ENCODE results near the gene DTD1.

DTD1 gene

DNA sequence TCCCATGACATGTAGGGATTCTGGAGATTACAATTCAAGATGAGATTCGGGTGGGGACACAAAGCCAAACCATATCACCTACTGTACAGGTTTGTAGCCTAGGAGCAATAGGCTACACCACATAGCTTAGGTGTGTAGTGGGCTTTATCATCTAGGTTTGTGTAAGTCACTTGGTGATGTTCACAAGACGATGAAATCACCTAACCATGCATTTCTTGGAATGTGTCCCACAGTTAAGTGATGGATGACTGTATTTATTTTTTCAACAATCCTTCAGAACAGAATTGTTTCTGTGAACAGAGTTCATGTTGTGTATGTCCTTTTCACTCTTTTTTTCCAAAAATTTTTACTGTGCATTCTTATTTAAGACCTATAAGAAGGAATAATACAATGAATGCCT is 76.1 kb downstream of the DTD1 start:
- DNase-seq (ENCODE audit: low read depth in 2 of 2): no peak

DNA sequence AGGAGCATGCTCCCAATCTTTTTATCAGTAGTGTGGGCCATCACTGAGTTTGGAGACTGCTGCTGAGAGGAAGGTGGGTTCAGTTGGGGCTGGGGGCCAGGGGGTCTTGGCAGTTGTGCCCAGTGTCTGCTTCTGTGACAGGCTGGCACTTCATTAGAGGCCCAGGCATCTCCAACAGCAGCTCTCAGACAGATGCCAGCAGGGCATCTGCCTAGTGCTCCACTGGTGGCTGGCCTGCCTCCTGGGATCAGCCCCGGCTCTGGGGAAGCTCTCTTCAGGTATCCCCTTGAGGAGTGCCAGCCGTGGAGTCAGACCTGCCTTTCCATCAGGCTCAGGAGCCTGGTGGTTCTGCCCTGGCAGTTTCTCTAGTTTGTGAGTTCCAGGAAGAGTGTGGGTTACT is 77.3 kb downstream of the DTD1 start:
- DNase-seq (ENCODE audit: low read depth in 2 of 2): no peak

DNA sequence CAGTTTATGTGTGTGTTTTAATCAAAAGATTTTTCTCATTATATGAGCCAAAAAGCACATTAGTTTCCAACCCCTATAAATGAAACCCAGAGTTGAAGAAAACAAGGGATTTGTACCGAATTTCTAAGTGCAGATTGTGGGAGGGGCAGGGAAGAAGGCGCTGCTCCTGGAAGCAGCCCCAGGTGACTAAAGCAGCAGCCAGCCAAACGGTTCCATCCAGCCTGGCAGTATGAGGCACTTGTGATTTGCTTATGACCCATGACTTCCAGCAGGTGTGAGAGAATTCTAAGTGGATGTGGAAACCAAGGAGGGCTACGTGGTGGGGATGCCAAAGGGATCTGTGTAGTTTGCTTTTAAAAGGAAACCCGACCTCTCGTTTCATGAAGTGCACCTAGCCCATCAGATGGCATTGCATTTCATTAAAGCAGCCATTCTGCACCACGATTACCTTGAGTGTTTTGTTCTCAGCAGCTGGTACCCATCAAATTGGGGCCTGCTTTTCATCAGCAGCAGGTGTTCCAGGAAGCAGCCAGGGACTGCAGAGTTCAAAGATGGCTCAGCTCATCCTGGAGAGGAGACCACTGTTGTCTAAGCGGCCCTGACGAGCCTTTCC is 79.1 kb downstream of the DTD1 start:
- no peak for DNase-seq (ENCODE audit: low read depth in 2 of 2)

DNA sequence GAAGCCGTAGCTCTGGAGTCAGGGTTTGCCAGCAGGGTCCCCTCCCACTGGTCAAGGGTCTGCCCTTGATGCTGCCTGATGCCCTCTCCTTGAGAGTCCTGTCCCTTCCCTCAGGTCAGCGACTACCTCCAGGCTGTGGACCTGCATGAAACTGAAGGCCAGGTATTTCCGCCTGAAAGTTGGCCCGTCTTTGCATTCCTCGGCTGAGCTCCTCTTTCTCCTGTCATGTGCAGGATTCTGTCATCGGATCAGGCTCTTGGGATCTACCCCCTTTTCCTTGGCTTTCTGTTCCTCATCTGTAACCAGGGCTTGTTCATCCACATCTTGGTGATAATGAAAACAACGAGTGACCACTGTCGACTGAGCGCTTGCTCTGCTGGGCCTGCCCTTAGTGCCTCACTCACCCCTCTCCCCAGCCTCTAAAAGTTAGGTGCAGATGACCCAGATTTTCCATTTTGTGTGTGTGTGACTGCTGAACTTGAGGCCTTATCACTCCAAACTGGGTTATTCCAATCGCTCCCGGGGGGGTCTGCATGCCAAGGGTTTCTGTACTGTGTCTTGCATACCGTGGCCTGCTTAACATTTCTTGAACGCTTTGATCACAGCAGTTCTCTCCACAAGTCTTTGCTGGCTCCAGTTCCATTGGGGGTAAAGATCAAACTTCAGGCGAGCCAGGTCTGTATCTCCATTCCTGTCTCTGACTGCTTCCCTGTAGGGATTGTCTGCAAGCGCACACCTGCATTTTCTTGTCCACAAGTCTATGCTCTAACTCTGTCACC is 81.6 kb downstream of the DTD1 start:
- DNase-seq (ENCODE audit: low read depth in 2 of 2): no peak

DNA sequence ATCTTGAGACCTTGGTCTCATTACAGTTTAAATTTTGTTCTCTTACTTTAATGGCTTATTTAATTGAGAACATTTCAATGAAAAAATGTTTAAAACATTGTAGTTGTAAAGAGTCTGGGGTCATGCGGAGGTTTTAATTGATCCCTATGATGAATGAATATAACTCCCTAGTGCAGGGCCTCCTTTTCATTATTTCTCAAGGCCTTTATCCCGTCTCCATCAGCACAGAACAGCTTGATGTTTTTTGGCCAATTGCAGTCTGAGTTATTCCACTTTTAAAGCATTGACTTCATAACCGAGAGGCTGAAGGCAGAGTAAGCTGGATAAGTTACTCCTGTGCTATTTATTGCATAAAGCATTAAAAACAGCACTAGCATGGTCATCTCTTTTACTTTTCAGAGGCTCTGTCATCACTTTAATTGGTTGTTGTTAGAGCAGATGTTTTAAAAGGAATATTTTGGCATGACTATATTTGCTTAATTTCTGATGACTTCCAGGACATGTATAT is 83.4 kb downstream of the DTD1 start:
- DNase-seq (ENCODE audit: low read depth in 2 of 2): no peak

DNA sequence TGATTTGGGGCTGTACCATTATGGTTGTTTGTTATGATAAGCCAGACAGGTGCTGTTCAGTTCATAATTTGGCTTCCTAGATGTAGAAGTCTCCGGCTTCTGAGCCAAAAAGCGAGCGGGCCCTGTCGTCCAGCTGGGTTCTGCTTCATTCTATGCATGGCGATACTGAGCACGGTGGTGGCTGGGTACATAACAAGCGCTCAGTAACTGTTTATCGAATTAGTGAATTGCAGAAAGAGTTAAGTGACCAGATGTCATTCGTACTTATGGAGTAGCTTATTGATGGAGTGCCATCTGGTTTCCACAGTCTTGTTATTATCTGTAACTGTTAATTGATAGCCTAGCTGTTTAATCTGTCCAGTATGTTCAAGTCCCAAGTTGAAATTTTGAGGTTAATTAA is 85.0 kb downstream of the DTD1 start:
- DNase-seq (ENCODE audit: low read depth in 2 of 2): no peak

DNA sequence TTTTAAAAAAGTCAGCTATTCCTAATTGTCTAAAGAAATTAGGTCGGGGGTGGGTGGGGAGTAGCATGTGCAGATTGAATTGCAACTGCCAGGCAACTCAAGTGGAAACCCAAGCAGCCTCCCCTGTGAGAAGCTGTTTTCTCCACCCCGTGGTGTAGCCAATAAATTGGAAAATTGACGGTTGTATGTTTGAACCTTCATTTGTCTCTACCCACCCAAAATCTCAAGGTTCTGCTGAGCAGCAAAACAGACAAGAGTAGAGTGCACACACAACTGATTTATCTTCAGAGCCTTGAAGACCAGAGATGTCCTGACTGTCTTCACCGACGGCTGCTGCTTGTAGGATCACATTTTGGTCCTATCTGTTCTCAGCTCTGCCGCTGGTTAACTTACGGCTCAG is 88.5 kb downstream of the DTD1 start:
- DNase-seq (ENCODE audit: low read depth in 2 of 2): no peak

DNA sequence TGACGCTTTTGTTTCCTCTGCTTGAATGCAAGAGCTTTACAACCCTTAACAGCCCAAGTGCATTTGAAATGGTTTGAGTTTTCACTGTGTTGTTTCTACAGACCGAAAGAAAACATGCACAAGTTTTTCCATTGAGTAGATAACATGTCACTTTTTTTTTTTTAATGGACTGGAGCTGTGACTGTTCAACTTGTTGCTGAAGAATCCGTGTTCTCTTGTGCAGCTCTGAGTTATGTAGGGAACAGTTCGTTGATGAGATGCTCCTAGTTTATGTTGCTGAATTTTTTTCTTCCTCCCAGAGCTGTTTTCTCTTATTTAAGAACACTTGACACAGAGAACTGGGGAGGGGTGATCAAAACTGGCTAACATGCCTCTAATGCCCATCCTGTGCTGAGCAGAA is 89.3 kb downstream of the DTD1 start:
- DNase-seq (ENCODE audit: low read depth in 2 of 2): no peak

DNA sequence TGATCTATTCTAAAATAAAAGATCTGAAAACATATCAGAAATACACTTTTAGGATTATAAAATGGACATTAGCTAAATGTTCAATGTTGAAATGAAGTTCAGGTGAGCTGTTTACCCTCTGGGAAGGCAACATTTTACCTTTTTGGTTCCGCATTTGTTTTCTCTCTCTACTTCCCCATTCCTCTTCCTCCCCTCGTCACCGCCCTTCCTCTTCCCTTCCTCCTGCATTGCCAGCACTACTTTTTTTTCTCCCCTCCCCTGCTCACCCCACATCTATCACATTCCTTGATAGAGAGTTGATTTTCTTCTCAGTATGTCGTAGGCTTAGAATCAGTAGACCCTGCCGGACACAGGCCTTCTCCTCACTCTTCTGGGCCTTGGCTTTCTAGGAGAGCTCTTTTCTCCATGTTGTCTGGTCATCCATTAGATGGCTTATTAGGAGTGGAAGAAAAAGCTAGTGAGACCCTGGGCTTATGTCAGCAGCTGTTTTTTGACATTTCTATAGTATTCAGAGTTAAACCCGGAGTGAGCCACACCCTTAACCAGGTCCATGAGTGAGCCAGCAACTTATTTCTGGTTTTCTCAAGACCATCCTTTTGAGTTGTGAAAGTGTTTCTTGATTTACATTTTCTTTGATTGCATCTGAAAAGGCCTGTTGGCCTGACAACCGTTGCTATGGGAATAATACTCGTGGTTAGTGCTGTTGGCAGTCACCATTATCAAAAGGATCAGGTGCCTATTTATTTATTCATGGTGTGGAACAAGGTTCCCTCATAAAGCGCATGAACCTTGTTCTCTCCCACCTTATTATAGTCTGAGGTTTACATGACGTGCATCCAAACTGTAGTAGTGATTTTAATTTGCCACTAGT is 90.9 kb downstream of the DTD1 start:
- no peak for DNase-seq (ENCODE audit: low read depth in 2 of 2)

DNA sequence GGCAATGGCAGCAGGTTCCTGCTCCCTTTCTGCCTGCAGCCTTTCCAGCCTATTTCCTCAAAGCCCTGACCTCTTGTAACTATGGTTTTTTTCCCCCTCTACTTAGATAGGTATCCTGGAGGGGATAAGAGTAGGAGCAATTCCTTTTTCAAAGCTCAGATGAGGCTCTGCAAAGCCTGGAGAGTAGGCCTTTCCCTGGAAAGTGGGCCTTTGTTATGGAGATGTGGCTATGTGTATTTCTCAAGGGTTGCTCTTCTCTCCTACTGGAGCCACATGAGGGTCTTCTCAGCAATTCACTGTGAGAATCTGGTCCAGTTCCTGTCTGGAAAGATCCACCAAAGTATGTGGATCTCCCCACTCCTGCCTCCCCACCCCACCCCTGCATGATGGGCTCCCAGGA is 96.0 kb downstream of the DTD1 start:
- DNase-seq (ENCODE audit: low read depth in 2 of 2): no peak

DNA sequence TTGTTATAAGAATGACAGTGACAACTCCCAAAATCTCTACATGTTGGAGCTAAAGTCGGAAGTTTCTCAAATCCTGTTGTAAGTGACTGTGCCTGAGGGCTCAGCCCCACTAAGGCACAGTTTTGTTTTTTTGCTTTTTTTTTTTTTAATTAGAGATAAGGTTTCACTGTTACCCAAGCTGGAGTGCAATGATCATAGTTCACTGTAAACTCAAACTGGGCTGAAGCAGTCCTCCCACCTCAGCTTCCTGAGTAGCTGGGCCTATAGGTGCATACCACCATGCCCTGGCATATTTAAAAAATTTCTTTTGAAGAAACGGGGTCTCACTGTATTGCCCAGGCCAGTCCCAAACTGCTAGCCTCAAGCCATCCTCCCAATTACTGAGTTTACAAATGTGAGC is 96.9 kb downstream of the DTD1 start:
- no peak for DNase-seq (ENCODE audit: low read depth in 2 of 2)

DNA sequence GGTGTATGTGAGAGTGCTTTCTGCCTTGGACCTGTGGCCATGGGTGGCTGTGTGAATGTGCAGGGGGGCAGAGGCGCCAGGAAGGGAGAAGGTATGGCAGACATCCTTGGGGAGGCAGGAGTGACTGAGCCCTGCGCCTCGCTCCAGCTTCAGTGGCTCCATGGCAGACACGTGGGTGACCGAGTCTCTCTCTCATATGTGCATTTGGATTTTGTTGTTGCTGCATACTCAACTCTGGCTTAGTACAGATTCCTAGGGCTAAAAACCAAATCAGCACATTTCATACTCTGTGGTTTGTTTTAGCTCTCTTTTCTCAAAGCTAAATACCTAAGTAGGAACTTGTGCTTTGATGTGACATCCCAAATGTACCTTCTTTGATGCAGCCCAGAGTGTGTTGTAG is 97.6 kb downstream of the DTD1 start:
- DNase-seq (ENCODE audit: low read depth in 2 of 2): no peak

DNA sequence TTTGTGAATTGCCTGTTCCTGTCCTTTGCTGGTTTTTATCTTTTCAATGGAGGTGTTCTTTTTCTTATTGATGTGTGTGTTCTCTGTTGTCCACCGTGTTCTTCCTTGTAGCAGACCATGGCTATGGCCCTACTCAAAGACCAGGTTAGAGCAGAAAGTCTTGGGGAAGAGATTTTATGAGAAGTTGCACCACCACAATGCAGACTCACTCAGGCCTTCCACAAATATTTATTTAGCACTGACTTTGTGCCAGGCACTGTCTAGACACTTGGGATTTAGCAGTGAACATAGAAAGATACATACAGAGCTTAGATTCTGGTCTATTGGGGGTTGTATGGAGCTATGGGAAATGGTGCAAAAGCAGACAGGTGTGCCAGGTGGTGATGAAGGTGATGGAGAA is 98.8 kb downstream of the DTD1 start:
- no peak for DNase-seq (ENCODE audit: low read depth in 2 of 2)

DNA sequence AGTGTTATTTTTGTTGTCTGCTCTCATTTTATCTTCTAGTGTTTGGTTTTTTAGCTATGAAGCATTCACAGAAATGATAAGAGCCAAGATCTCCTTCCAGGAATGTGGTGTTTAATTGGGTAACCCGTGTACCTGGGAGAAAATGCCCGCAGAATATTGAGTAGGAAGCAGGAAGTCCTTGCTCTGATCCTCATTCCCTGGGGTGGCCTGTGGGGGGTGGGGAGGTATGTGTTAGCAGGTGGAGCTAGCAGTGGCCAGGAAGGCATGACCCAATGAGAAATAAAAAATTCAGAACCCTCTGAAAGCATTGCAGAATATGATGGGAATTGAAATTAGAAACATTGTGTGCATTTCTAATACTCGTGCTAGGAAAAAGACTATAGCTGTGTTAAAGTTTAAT is 100.8 kb downstream of the DTD1 start:
- no peak for DNase-seq (ENCODE audit: low read depth in 2 of 2)

DNA sequence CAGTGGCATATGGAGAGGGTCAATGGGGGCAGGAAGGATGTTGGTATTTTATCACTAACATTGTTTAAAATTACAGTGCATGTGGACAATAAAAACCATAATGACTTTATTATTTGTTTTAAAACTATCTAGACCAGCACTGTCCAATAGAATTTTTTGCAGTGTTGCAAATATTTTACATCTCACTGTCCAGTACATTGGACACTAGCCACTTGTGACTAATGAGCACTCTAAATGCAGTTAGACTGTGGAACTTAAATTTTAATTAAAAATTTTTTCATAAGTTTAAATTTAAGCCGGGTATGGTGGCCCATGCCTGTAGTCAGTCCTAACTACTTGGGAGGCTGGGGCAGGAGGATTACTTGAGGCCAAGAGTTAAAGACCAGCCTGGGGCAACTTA is 101.7 kb downstream of the DTD1 start:
- no peak for DNase-seq (ENCODE audit: low read depth in 2 of 2)

DNA sequence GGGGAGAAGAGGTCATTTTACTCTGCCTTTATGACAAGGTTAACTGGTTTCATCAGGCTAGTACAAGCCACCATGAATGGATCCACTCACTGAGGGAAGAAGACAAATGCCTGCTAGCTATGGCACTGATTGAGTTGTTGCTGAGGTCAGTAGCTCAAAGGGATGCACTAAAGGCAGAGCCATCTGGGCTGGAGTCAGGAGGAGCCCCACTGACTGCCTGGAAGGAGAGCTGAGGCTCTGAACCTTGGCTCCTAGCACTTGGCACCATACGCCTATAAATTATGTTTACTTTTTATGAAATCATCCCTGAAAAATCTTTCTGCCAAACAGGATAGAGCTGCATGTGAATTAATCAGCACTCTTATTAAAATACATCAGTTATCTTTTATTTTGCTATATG is 104.6 kb downstream of the DTD1 start:
- DNase-seq (ENCODE audit: low read depth in 2 of 2): no peak

DNA sequence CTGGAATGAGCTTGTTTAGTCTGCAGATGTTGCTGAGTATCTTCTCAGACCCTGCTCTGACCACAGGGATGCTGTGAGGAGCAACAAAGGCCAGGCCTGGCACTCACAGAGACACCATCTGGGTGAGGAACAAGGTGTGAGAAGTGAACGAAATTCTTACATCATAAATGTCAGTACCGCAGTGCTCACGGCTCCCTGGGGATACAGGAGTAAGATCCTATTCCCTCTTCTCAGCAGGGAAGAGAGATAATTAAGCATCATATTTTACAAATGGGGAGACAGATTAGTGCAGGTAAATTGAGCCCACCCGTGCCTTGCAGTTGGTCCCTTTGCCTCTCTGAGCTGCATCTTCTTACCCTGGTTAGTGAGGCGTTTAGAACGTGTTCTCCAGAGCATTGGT is 106.2 kb downstream of the DTD1 start:
- DNase-seq (ENCODE audit: low read depth in 2 of 2): no peak

DNA sequence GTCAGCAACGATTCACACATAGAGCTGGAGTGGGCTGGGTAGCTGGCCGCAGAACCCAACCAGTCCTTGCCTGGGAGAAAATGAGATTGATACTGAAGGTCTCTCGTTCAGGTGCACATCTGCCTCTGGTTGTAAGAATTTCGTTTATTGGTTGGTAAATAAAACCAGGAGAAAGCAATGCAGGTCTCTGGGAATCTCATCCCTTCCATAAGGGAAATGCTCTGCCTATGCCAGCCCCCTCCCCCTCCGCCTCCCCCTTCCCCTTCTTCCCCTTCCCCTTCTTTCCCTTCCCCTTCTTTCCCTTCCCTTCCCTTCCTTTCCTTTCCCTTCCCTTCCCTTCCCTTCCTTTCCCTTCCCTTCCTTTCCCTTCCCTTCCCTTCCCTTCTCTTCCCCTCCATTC is 107.3 kb downstream of the DTD1 start:
- DNase-seq (ENCODE audit: low read depth in 2 of 2): no peak

DNA sequence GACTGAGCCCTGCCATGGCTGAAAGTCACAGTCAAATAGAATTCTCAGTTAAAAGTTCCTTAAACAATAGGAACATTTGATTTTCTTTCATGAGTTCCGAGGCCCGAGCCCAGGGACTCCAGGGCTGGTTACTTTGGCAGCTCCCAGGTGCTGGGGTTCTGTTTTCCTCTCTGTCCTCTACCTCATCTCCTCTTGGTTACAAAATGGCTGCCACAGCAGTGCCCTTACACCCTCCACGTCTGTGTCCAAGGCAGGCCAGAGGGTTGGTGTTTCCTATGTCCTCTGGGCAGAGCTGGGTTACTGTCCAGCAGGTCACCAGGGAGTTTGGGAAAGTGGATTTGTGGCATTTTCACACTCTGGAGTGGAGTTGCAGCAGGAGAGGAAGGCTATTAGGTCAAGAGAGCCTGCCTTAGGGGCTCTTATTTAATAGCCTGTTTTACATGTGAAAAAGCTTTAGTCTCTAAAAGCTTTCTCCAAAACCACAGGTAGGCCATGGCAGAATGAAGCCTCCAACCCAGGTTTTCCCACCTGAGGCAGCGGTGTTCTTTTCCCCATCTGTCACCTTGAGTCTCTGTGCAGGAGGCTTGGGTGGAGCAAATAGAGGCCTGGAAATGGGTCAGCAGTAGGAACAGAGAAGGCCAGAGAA is 111.0 kb downstream of the DTD1 start:
- DNase-seq (ENCODE audit: low read depth in 2 of 2): no peak

DNA sequence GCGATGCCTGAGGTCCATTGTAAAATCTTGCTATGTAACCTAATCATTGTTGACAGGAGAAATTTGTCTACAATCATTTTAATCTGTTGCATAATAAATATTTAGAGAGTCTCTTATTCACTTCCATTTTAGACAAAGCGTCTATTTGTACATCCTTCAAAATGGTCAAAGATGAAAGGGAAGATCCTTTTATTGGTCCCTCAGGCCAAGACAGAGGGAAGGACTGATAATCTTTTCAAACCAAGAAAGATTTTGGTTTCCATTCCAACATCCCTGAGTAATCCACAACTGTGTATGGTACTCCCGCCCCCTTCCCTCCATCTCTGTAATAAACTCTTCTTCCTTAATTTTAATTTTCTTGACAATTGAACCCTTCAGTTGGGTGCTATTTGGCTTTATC is 114.1 kb downstream of the DTD1 start:
- no peak for DNase-seq (ENCODE audit: low read depth in 2 of 2)

DNA sequence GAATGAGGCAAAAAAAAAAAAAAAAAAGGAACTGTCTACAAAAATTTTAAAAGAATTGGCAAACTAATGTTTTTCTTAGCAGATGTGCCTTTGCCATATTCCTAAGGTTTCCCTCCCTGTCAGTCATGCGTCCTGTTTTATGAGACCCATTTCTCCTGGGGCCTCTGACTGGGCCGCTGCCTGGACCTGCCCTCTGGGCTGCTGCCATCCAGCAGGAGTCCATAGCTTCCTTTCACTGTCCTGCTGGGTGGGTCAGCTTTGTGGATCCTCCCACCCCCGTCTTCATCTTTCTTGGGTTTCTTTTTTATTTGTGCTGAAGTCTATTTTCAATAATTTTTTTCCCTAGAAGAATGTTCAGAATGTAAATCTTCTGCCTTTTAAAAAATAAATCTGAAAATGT is 114.9 kb downstream of the DTD1 start:
- DNase-seq (ENCODE audit: low read depth in 2 of 2): no peak

DNA sequence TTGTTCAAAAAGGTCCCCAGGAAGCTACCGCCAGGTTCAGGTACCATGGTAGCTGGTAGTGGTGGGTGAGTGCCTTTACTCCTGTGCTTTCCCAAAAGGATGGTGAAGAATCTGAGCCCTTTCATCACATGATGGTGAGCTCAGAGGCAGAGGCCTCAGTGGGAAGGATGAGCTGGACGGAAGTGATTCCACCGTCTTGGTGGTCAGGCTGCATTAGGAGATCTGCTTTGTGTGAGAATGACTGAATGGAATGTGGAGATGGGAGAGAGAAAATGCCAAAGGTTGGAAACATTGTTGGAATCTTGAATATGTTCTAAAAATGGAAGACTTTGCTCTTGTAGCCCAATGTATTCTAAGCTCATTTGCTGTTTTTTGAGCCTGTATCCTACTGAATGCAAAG is 117.6 kb downstream of the DTD1 start:
- DNase-seq (ENCODE audit: low read depth in 2 of 2): no peak

Measured in stimulated activated CD4-positive, alpha-beta T cell treated with anti-CD3 and anti-CD28 coated beads, Interleukin-1b, Interleukin-23, amount 100 ng/mL, for 1 hour (primary cell).